GM12801 (cell line): ENCODE results near the gene FGGY.

Experiments
- TF ChIP-seq, protein P1 (sequence below): IDR thresholded peaks from one replicate; pipeline ENCODE4 v1.5.1; 2011; ENCODE audit warnings: control low read depth; ENCODE audit not compliant: insufficient read length; ENCODE audit errors: extremely low read depth

The FGGY gene

DNA sequence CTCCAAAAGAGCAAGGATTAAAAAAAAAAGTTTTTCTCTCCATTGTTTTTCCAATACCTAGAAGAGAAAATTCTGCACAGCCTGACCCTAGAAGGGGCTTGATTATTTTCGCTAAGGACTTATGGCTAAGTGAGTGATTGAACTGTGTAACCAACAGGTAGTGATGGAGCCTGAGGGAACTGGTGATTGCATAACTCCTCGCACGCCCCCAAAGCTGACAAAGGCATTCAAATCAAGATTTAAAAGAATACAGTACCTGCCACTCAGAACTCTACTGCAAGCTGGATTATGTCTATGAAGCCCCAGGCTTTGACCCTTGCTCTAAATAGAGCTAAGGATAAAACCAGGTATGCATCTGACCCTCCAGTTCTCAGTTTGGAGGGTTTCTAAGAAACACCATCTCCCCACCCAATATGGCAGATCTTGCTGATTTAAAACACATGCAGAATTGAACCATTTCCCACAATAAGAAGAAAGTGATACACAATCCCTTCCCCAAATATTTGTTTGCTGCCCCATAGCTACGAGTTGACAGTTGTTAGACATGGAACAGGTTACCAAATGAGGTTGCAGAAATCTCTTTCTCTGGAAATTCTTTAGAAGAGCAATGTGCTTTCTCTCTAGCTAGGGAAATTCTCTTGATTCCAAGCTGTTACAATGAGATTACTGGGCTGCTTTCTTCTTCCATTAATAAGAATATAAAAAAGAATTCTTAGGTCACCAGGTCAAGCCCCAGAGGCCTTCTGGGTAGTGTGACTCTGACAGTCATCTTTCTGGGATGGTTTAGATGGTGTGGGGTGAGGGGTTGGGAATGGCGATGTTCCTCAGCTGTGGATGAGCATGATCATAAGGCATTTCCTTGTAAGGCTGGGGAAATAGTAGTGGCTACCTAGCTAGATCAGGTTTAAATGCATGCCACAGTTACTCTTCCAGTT, 35.1 kb downstream of the FGGY start:
- TF ChIP-seq, protein P1, sequence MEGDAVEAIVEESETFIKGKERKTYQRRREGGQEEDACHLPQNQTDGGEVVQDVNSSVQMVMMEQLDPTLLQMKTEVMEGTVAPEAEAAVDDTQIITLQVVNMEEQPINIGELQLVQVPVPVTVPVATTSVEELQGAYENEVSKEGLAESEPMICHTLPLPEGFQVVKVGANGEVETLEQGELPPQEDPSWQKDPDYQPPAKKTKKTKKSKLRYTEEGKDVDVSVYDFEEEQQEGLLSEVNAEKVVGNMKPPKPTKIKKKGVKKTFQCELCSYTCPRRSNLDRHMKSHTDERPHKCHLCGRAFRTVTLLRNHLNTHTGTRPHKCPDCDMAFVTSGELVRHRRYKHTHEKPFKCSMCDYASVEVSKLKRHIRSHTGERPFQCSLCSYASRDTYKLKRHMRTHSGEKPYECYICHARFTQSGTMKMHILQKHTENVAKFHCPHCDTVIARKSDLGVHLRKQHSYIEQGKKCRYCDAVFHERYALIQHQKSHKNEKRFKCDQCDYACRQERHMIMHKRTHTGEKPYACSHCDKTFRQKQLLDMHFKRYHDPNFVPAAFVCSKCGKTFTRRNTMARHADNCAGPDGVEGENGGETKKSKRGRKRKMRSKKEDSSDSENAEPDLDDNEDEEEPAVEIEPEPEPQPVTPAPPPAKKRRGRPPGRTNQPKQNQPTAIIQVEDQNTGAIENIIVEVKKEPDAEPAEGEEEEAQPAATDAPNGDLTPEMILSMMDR, result no peak

DNA sequence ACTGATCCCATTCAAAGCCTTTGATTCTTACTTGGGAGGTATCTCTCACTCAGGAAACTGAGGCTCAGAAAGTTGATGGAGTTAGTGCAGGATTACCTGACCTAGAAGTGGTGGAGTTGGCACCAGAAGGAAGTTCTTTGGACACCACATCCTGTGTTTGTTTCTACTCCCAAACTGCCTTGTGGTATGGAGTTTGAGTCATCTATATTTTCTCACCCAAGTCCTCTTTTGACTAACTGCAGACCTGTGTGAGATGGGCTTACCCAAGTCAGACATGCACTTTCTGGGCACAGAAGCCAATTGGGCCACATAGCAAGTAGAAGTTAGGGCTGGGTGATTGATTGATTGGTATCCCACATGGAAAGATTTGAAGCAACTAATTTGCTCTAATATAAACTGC, 36.1 kb downstream of the FGGY start:
- TF ChIP-seq, protein P1, result no peak

DNA sequence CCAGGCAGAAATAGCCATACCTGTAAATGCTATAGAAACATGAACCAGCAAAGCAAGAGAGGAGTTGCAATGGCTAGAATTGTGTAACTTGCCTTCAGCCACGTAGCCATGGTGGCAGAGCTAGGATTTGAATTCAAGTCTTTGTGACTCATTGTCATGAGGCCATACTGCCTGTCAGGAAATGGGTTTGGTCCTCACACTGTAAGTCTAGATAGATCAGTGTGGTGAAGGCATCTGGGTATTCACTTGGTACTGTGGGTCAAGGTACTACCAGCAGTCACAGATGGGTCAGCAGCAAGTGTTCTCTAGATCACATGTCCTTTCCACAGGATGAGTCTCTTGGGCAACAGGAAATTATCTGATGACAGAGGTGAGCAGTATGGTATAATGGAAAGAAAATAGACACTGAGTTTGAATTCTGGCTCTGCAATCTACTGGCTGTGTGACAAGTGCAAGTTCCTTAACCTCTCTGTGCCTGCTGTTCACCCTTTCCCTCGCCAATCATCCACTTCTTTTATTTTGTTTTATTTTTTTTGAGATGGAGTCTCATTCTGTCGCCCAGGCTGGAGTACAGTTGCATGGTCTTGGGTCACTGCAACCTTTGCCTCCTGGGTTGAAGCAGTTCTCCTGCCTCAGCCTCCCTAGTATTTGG, 36.9 kb downstream of the FGGY start:
- TF ChIP-seq, protein P1, result no peak

DNA sequence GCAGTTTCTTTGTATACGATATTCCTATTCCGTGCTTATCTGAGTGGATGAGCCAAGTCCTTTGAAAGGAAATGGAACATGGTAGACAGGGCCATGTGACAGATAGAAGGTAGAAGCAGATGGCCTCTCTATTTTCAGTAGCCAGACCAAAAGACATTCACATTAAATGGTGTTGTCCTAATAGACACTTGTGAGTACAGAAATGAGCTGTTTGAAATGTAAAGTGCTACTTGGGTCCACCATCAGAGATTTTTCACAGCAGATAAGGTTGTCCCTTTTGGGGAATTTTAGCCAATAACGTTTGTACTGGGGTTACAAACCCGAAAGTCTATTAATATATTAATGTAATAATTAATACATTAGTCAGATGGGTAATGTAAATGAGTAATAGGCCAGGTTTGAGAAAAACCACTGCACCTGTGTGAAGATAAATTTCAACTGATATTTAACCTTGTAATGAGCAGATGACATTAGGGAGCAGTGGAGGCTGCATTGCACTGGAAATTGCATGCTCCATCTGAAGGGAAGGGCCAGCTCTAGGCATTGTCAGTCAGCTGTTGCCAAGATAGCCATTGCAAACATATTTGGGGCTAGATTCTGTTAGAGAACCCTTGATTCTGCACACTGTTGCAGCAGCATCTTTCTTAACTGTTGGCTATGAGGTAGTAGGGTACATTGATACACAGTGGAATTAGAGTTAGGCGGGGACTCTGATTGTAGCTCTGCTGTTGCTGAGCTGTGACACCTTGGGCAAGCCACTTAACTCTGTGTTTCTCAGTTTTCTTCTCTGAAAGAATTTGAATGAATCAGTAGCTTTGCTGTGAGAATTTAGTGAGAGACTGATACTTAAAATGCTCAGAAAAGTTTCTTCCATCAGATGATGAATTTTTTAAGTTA, 43.8 kb downstream of the FGGY start:
- TF ChIP-seq, protein P1, result no peak

DNA sequence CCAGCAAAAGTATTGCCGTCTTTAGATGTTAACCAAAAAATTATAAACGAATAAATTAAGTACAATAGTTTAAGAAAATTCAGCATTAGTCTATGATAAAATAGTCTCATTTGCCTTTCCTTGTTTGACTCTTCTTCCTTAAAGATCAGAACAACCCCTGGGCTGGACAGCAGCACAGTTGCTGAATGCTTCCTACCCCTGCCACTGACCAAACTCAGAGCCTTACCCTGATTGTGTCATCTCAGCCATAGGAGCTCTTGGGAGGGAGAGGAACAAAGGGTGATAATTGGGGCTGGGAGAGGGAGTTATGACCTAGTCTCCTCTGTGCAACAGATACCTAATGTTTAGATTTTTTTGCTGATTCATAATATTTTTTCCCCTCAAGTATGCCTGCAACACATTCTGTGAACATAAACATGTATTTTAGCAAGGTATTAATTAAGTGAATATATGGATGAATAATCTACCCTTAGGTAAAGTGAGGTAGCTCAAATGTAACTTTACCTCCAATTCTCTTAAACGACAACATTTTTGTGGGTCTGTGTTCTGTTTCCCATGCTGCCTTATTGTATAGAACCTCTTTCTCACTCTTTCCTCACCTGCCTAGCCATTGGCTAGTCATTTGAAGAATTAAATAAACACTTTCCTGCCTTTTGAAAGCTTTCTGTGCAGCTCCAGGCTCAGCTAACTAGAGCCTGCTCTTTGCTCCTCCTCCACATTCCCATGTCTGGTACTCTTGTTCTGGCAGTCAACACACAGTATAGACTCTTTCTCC, 46.1 kb downstream of the FGGY start:
- TF ChIP-seq, protein P1, result no peak

DNA sequence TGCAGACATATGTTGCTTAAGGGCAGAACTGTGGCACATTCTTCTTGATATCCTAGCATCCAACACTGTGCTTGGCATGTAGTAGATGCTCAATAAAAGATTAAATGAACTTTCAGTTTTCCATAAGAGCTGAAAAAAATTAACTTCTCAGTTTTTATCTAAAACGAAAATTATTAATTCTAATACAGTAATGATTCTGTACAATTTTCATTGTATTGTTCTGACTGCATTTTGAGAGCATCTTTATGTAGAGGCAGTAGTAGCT, 46.6 kb downstream of the FGGY start:
- TF ChIP-seq, protein P1, result no peak
